ENCODE results near the gene TERB1. TPM values are rescaled to one million over a fixed set of nuclear protein-coding genes. Genes with fewer than 3 reads are reported as not detected.

The TERB1 gene
- polyA plus RNA-seq, 1 of the 3 experiments (the other 2 are of a cell fraction): 0.08 TPM

- no peaks in the 10 kb centered on the region for H3K9me3 ChIP-seq
- H3K79me2 ChIP-seq (ENCODE audit: insufficient read depth): no peaks in the 10 kb centered on the region
- no peak overlapping the region for H2AFZ ChIP-seq (ENCODE audit: low read depth)
- no peak overlapping the region for H3K4me2 ChIP-seq
- no peaks in the 10 kb centered on the region for H4K20me1 ChIP-seq (ENCODE audit: insufficient read depth)
- no peak for DNase-seq
- H3K27ac ChIP-seq (ENCODE audit: low read depth in 2 of 2, low read length in 1 of 2): no peak overlapping the region
- 92% methylated on average over 2 of the region's 2 CpGs for WGBS (ENCODE audit: low lambda C conversion rate)
- TF ChIP-seq RFX5 (IDR thresholded peaks at IDR 0.05; ENCODE audit: low read length) (no peak), MXI1 (IDR thresholded peaks at IDR 0.05; ENCODE audit: low read depth, low read length) (no peak), FOXM1 (IDR thresholded peaks at IDR 0.05; ENCODE audit: low read depth) (no peak), NRF1 (IDR thresholded peaks at IDR 0.05; ENCODE audit: low read depth, low read length) (no peak), EP300 (IDR thresholded peaks at IDR 0.05; ENCODE audit: borderline replicate concordance in 1 of 2, low read depth in 1 of 2, low read length in 1 of 2) (no peak), TCF12 (IDR thresholded peaks at IDR 0.05) (no peak)
- TF ChIP-seq, protein P1, sequence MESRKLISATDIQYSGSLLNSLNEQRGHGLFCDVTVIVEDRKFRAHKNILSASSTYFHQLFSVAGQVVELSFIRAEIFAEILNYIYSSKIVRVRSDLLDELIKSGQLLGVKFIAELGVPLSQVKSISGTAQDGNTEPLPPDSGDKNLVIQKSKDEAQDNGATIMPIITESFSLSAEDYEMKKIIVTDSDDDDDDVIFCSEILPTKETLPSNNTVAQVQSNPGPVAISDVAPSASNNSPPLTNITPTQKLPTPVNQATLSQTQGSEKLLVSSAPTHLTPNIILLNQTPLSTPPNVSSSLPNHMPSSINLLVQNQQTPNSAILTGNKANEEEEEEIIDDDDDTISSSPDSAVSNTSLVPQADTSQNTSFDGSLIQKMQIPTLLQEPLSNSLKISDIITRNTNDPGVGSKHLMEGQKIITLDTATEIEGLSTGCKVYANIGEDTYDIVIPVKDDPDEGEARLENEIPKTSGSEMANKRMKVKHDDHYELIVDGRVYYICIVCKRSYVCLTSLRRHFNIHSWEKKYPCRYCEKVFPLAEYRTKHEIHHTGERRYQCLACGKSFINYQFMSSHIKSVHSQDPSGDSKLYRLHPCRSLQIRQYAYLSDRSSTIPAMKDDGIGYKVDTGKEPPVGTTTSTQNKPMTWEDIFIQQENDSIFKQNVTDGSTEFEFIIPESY (IDR thresholded peaks at IDR 0.05; ENCODE audit: borderline replicate concordance, low read depth): no peak
- TF ChIP-seq, protein P2, sequence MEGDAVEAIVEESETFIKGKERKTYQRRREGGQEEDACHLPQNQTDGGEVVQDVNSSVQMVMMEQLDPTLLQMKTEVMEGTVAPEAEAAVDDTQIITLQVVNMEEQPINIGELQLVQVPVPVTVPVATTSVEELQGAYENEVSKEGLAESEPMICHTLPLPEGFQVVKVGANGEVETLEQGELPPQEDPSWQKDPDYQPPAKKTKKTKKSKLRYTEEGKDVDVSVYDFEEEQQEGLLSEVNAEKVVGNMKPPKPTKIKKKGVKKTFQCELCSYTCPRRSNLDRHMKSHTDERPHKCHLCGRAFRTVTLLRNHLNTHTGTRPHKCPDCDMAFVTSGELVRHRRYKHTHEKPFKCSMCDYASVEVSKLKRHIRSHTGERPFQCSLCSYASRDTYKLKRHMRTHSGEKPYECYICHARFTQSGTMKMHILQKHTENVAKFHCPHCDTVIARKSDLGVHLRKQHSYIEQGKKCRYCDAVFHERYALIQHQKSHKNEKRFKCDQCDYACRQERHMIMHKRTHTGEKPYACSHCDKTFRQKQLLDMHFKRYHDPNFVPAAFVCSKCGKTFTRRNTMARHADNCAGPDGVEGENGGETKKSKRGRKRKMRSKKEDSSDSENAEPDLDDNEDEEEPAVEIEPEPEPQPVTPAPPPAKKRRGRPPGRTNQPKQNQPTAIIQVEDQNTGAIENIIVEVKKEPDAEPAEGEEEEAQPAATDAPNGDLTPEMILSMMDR (IDR thresholded peaks at IDR 0.05): no peak
- CTCF ChIA-PET: interaction anchor here (1.1 to 10.1 kb wide), 5 partner anchors 9 to 53 kb away, joined by 3 to 82 read pairs (median 5); partner anchors contain the start of gene NAE1
- no peaks in the 10 kb centered on the region for H3K9me2 ChIP-seq
- POLR2A ChIA-PET: no interaction called here
- no peak overlapping the region for H3K4me3 ChIP-seq (ENCODE audit: low read depth in 2 of 2, low read length in 1 of 2)
- no peaks in the 10 kb centered on the region for H3K36me3 ChIP-seq (replicated peaks in 1 of 2; ENCODE audit: control insufficient read depth in 1 of 2, insufficient read depth in 2 of 2, low read length in 1 of 2)
- H3K4me1 ChIP-seq (ENCODE audit: control insufficient read depth in 1 of 2, insufficient read depth in 2 of 2, low read depth in 1 of 2, low read length in 1 of 2): peaks cover 0 to 8% of the 10 kb centered on the region in 2 experiments; a peak in 1 of 4 replicates
- H3K27me3 ChIP-seq (ENCODE audit: insufficient read depth): peaks cover 15% of the 10 kb centered on the region; the same call in 1 of the 2 replicates
- no peaks in the 10 kb centered on the region for H3F3A ChIP-seq (replicated peaks; ENCODE audit: insufficient read depth)
- no peak overlapping the region for H3K9ac ChIP-seq
Observed at GRCh38 chr16:66843191-66843590, 41.8 kb upstream of the TERB1 start.

- Histone ChIP-seq H3K9me2 (no peaks in the 10 kb centered on the region), H3K9ac (no peak overlapping the region), H3K27ac (ENCODE audit: low read depth in 2 of 2, low read length in 1 of 2) (no peak overlapping the region), H3K4me2 (no peak overlapping the region), H3K79me2 (ENCODE audit: insufficient read depth) (no peaks in the 10 kb centered on the region), H3K9me3 (no peaks in the 10 kb centered on the region), H3K4me1 (ENCODE audit: control insufficient read depth in 1 of 2, insufficient read depth in 2 of 2, low read depth in 1 of 2, low read length in 1 of 2) (peaks cover 0 to 8% of the 10 kb centered on the region in 2 experiments; a peak in 1 of 4 replicates), H4K20me1 (ENCODE audit: insufficient read depth) (no peaks in the 10 kb centered on the region), H3K36me3 (replicated peaks in 1 of 2; ENCODE audit: control insufficient read depth in 1 of 2, insufficient read depth in 2 of 2, low read length in 1 of 2) (no peaks in the 10 kb centered on the region), H3K27me3 (ENCODE audit: insufficient read depth) (peaks cover 15% of the 10 kb centered on the region; the same call in 1 of the 2 replicates), H3F3A (replicated peaks; ENCODE audit: insufficient read depth) (no peaks in the 10 kb centered on the region), H3K4me3 (ENCODE audit: low read depth in 2 of 2, low read length in 1 of 2) (no peak overlapping the region), H2AFZ (ENCODE audit: low read depth) (no peak overlapping the region)
- CTCF ChIA-PET: interaction anchor here (1.0 to 10.1 kb wide), 6 partner anchors 9 to 192 kb away, joined by 3 to 82 read pairs (median 6); partner anchors contain the start of gene NAE1
- 73% methylated on average over 7 of the region's 7 CpGs for WGBS (ENCODE audit: low lambda C conversion rate)
- POLR2A ChIA-PET: no interaction called here
- peak; percentile 48 for DNase-seq
- TF ChIP-seq, protein P3, sequence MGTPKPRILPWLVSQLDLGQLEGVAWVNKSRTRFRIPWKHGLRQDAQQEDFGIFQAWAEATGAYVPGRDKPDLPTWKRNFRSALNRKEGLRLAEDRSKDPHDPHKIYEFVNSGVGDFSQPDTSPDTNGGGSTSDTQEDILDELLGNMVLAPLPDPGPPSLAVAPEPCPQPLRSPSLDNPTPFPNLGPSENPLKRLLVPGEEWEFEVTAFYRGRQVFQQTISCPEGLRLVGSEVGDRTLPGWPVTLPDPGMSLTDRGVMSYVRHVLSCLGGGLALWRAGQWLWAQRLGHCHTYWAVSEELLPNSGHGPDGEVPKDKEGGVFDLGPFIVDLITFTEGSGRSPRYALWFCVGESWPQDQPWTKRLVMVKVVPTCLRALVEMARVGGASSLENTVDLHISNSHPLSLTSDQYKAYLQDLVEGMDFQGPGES (IDR thresholded peaks at IDR 0.05; ENCODE audit: low read depth, low read length): no peak
- TF ChIP-seq FOSL2 (IDR thresholded peaks at IDR 0.05; ENCODE audit: borderline replicate concordance, low read depth) (no peak), SMC3 (IDR thresholded peaks at IDR 0.05; ENCODE audit: low read depth, low read length) (no peak), FOXM1 (IDR thresholded peaks at IDR 0.05; ENCODE audit: low read depth) (no peak), USF1 (IDR thresholded peaks at IDR 0.05; ENCODE audit: borderline replicate concordance, low read depth) (no peak), JUND (IDR thresholded peaks at IDR 0.05) (no peak), RXRA (IDR thresholded peaks at IDR 0.05; ENCODE audit: borderline replicate concordance, low read depth) (no peak), USF2 (IDR thresholded peaks at IDR 0.05; ENCODE audit: borderline replicate concordance, low read depth, low read length) (no peak), RCOR1 (IDR thresholded peaks at IDR 0.05; ENCODE audit: low read length) (no peak), MXI1 (IDR thresholded peaks at IDR 0.05; ENCODE audit: low read depth, low read length) (no peak), TCF12 (IDR thresholded peaks at IDR 0.05) (no peak), RAD21 (IDR thresholded peaks at IDR 0.05; ENCODE audit: low read length) (no peak), FOXJ3 (CRISPR knock-in tag; IDR thresholded peaks at IDR 0.05) (no peak)
- TF ChIP-seq, protein P2 (IDR thresholded peaks at IDR 0.05): no peak
Observed at GRCh38 chr16:66842765-66843164, 41.4 kb upstream of the TERB1 start.
